GM12878 (cell line): Measurements from ENCODE around the gene MGRN1. TPM values are rescaled to one million over a fixed set of nuclear protein-coding genes. Genes with fewer than 3 reads are reported as not detected.

ENCODE experiments used
- ATAC-seq: fragments of 200-7000 bp; cut with Tn5 transposase; 3 replicates; pipeline ENCODE4 v1.9.1; 2020; ENCODE audit warnings: mild to moderate bottlenecking, moderate library complexity
- BruUV-seq: library from RNA; stranded (reverse); fragments of 400-500 nt; replicated peaks from 2 replicates; lab custom pipeline; 2021; lab: Mats Ljungman, UMichigan
- CTCF ChIA-PET: fragments of 300-600 bp; sonication (Branson Sonifier 250); formaldehyde crosslinking; extraction: SDS; loops from one replicate; lab custom pipeline; 2021; ENCODE audit warnings: inconsistent platforms; lab: Yijun Ruan, JAX
- POLR2A ChIA-PET: fragments of 350-600 bp; formaldehyde crosslinking; extraction: SDS; loops from one replicate; lab custom pipeline; 2021; ENCODE audit warnings: inconsistent platforms; lab: Charles Lee
- RAD21 ChIA-PET: fragments of 300-600 bp; sonication (Branson Sonifier 250); formaldehyde crosslinking; loops from one replicate; lab custom pipeline; 2023; ENCODE audit warnings: antibody characterized with exemption; ENCODE audit not compliant: unreplicated experiment; lab: Charles Lee
- SMC1A ChIA-PET: fragments of 300-600 bp; sonication (Branson Sonifier 250); formaldehyde crosslinking; loops from one replicate; lab custom pipeline; 2023; ENCODE audit not compliant: unreplicated experiment, uncharacterized antibody; lab: Charles Lee
- DNase-seq: peaks from one replicate; pipeline ENCODE4 v3.0.0-alpha.2; 2011; ENCODE audit warnings: low read depth, low spot score
- FAIRE-seq: peaks from 3 replicates; lab custom pipeline; 2011; peaks lifted over from hg19 to GRCh38; lab: Jason Lieb, UNC
- H2AFZ ChIP-seq: 2 replicates; pipeline ENCODE4 v1.6.0; 2011; ENCODE audit warnings: low read depth, low read length, control low read depth; ENCODE audit not compliant: control insufficient read depth
- H3K27ac ChIP-seq: 2 replicates; pipeline ENCODE4 v1.5.1; 2011; ENCODE audit warnings: control low read depth; ENCODE audit not compliant: control insufficient read depth, insufficient read depth
- H3K27me3 ChIP-seq, 2 experiments: replicated peaks in 1 of 2; 2 replicates each; pipeline versions ENCODE4 v1.6.0 to v1.6.1; 2011; ENCODE audit warnings: low read length in 1 of 2; ENCODE audit not compliant: control insufficient read depth in 2 of 2, insufficient read depth in 2 of 2
- H3K36me3 ChIP-seq, 2 experiments: 2 replicates each; pipeline ENCODE4 v1.5.1; 2011; ENCODE audit warnings: low read length in 1 of 2; ENCODE audit not compliant: control insufficient read depth in 2 of 2, insufficient read depth in 2 of 2
- H3K4me1 ChIP-seq: 2 replicates; pipeline ENCODE4 v1.6.1; 2011; ENCODE audit warnings: mild to moderate bottlenecking, low read length, moderate library complexity, mixed read lengths; ENCODE audit not compliant: control insufficient read depth, insufficient read depth
- H3K4me2 ChIP-seq: 2 replicates; pipeline ENCODE4 v1.6.0; 2011; ENCODE audit warnings: control low read depth; ENCODE audit not compliant: control insufficient read depth, insufficient read depth
- H3K4me3 ChIP-seq: fragments of 200-600 bp; sonication (generic); 2 replicates; pipeline ENCODE4 v1.5.1; 2016
- H3K79me2 ChIP-seq: 2 replicates; pipeline ENCODE4 v1.6.0; 2011; ENCODE audit warnings: low read length; ENCODE audit not compliant: control insufficient read depth, insufficient read depth
- H3K9ac ChIP-seq: 2 replicates; pipeline ENCODE4 v1.8.0; 2011; ENCODE audit warnings: low read length, control low read depth, mixed read lengths; ENCODE audit not compliant: control insufficient read depth, insufficient read depth
- H3K9me3 ChIP-seq: replicated peaks from 3 replicates; pipeline ENCODE4 v1.5.1; 2011; ENCODE audit warnings: mild to moderate bottlenecking, low read length; ENCODE audit not compliant: control insufficient read depth, insufficient read depth
- H4K20me1 ChIP-seq: 2 replicates; pipeline ENCODE4 v1.6.0; 2011; ENCODE audit not compliant: control insufficient read depth, insufficient read depth
- IKZF1 ChIP-seq: fragments of 450-650 bp; conservative IDR thresholded peaks from 2 replicates; pipeline ENCODE4 v1.6.1; 2017; ENCODE audit warnings: antibody characterized with exemption, mild to moderate bottlenecking
- KAT2A ChIP-seq: conservative IDR thresholded peaks from 2 replicates; pipeline ENCODE4 v1.6.1; 2011; ENCODE audit warnings: low read depth, low read length; ENCODE audit not compliant: control insufficient read depth
- POLR2AphosphoS5 ChIP-seq: IDR thresholded peaks from 2 replicates; pipeline ENCODE4 v1.6.1; 2011; ENCODE audit warnings: mild to moderate bottlenecking, low read length, inconsistent platforms
- RFX5 ChIP-seq: IDR thresholded peaks from 2 replicates; pipeline ENCODE4 v1.6.1; 2011; ENCODE audit warnings: low read depth, low read length, improper control_type of control experiment
- SMAD5 ChIP-seq: IDR thresholded peaks from 2 replicates; pipeline ENCODE4 v1.6.1; 2016; ENCODE audit warnings: antibody characterized with exemption, low read depth
- SREBF1 ChIP-seq: IDR thresholded peaks from 2 replicates; pipeline ENCODE4 v1.6.1; 2012; ENCODE audit warnings: mild to moderate bottlenecking, low read length
- ZNF622 ChIP-seq: fragments of 450-650 bp; IDR thresholded peaks from 2 replicates; pipeline ENCODE4 v1.6.1; 2017; ENCODE audit warnings: mild to moderate bottlenecking, inconsistent platforms
- WGBS: methylation state at CpG from one replicate; pipeline ENCODE4 v1.1.6; 2016; ENCODE audit warnings: low lambda C conversion rate; ENCODE audit not compliant: insufficient replicate concordance, insufficient coverage; ENCODE audit errors: missing lambda C conversion rate; 5-methylcytosine and 5-hydroxymethylcytosine counted together
- in situ Hi-C: fragments of 300-500 bp; cut with MboI; formaldehyde crosslinking; loops from 9 replicates; pipeline ENCODE4 v1.14.3; 2018; ENCODE audit warnings: mixed read lengths
- intact Hi-C: fragments of 100-400 bp; cut with micrococcal nuclease; formaldehyde crosslinking; loops from one replicate; pipeline ENCODE4 v1.14.2; 2022; ENCODE audit not compliant: unreplicated experiment
- polyA plus RNA-seq, 11 experiments: library from polyadenylated mRNA; depleted of rRNA in 4 of 11; unstranded in 6 of 11; stranded (reverse) in 5 of 11; fragments of >200 nt; fragmentation: Nextera tagmentation in 4 of 11; fragmentation: Illumina TruSeq in 1 of 11; extraction: Ambion mirVana in 4 of 11; extraction: Trizol in 1 of 11; gene quantifications; 1 replicate in 1 of 11; 2 replicates in 10 of 11; pipeline versions ENCODE4 v1.2.1 to v1.2.3, GENCODE V29; 2011 to 2016; ENCODE audit warnings: inconsistent platforms in 2 of 11, missing spikeins in 2 of 11, low read depth in 1 of 11
- total RNA-seq, 4 experiments: library from RNA; depleted of rRNA in 3 of 4; stranded (reverse); fragments of >200 nt in 3 of 4; fragmentation: Illumina TruSeq in 1 of 4; extraction: Trizol in 1 of 4; gene quantifications; 2 replicates each; pipeline versions ENCODE4 v1.2.1 to v1.2.3, GENCODE V29; 2013 to 2021
- TF ChIP-seq, protein P1 (sequence below): fragments of 450-650 bp; IDR thresholded peaks from 2 replicates; pipeline ENCODE4 v1.6.1; 2014; ENCODE audit warnings: mild to moderate bottlenecking

Gene MGRN1
- total and polyA plus RNA-seq, 10 of the 15 experiments (the other 5 are each of a cell fraction or from before 2014, with no cell fraction given) = 0.35 to 86.7 (median 14.6) TPM

DNA sequence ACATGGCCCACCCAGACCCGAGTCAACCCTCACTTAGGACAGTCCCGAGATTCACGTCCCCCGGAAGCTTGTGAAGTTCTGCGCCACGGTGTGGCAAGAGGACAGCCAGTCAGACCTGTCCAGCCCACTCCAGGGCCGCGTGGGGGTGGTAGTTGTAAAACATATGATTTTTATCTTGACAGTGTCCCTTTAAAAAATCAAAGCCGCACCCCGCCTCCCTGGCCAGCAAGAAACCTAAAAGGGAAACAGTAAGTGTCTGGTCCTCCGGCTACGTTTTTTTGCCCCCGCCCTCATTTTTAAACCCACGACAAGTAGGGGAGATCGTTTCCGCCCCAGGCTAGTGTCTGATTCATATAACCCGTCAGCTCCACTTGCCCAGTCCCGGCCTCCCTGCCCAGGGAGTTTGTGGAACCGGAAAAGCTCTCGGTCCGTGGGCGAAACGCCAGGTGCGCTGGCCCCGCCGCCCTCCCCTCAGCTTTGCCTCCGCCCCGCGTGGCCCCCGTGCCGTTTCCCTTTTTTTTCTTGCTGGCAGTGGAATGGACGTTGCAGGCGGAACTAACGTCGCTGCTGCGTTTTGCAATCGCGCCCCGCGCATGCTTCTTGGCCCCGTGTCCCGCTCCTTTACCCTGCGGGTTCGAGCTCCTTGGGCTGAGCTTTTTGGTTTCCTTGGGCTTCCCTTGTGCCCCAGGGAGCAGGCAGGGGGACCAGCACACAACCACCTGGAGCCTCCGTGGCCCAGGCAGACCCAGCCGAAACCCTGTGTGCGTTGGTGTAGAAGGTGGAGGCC lies 55.4 kb downstream of the MGRN1 start:
- ChIA-PET SMC1A (no interaction called here), POLR2A (no interaction called here), RAD21 (no interaction called here), CTCF (no interaction called here)
- no peak overlapping the region for H3K9ac ChIP-seq
- no peak for DNase-seq
- no peak for FAIRE-seq
- no peak for ATAC-seq
- H3K4me3 ChIP-seq = no peak overlapping the region
- WGBS = 97% methylated on average over 42 of the region's 47 CpGs
- H3K9me3 ChIP-seq = no peaks in the 10 kb centered on the region
- H3K4me2 ChIP-seq = no peak overlapping the region
- H2AFZ ChIP-seq = no peak overlapping the region
- H3K27ac ChIP-seq = no peak overlapping the region
- H3K36me3 ChIP-seq = peaks cover 0 to 26% of the 10 kb centered on the region in 2 experiments
- intact Hi-C loops = no loop called here
- TF ChIP-seq KAT2A (no peak), SREBF1 (no peak), ZNF622 (no peak), IKZF1 (no peak), POLR2AphosphoS5 (no peak), RFX5 (no peak), SMAD5 (no peak)
- TF ChIP-seq, protein P1, sequence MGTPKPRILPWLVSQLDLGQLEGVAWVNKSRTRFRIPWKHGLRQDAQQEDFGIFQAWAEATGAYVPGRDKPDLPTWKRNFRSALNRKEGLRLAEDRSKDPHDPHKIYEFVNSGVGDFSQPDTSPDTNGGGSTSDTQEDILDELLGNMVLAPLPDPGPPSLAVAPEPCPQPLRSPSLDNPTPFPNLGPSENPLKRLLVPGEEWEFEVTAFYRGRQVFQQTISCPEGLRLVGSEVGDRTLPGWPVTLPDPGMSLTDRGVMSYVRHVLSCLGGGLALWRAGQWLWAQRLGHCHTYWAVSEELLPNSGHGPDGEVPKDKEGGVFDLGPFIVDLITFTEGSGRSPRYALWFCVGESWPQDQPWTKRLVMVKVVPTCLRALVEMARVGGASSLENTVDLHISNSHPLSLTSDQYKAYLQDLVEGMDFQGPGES = no peak
- H3K27me3 ChIP-seq = no peaks in the 10 kb centered on the region
- H4K20me1 ChIP-seq = no peaks in the 10 kb centered on the region; the same call in 1 of the 2 replicates
- no TSS peak for BruUV-seq
- H3K79me2 ChIP-seq = no peaks in the 10 kb centered on the region
- in situ Hi-C loops = no loop called here
- no peaks in the 10 kb centered on the region for H3K4me1 ChIP-seq
